Measurements from ENCODE around the gene MAP2.

The MAP2 gene

GRCh38 chr2:209387389-209387788 is 36.5 kb upstream of the MAP2 start:
- no peak overlapping the region for H3K4me3 ChIP-seq (replicated peaks; ENCODE audit: low read depth, low read length)
- TF ChIP-seq CTCF (IDR thresholded peaks at IDR 0.05; ENCODE audit: low read depth, low read length, missing control alignments), result no peak
- no peak for DNase-seq (ENCODE audit: extremely low read depth, low read depth)

GRCh38 chr2:209388446-209389037 is 35.3 kb upstream of the MAP2 start:
- no peak overlapping the region for H3K4me3 ChIP-seq (replicated peaks; ENCODE audit: low read depth, low read length)
- no peak for TF ChIP-seq CTCF (IDR thresholded peaks at IDR 0.05; ENCODE audit: low read depth, low read length, missing control alignments)

GRCh38 chr2:209389171-209389618 is 34.7 kb upstream of the MAP2 start:
- no peak overlapping the region for H3K4me3 ChIP-seq (replicated peaks; ENCODE audit: low read depth, low read length)
- DNase-seq (ENCODE audit: extremely low read depth, low read depth), result no peak
- TF ChIP-seq CTCF (IDR thresholded peaks at IDR 0.05; ENCODE audit: low read depth, low read length, missing control alignments), result no peak

More at GRCh38 chr2:209388446-209389037, 35.3 kb upstream of the MAP2 start:
- DNase-seq (ENCODE audit: extremely low read depth, low read depth), result no peak

GRCh38 chr2:209390839-209391238 is 33.0 kb upstream of the MAP2 start:
- DNase-seq (ENCODE audit: extremely low read depth, low read depth), result no peak
- H3K4me3 ChIP-seq (replicated peaks; ENCODE audit: low read depth, low read length), result no peak overlapping the region
- no peak for TF ChIP-seq CTCF (IDR thresholded peaks at IDR 0.05; ENCODE audit: low read depth, low read length, missing control alignments)

- no peak for TF ChIP-seq CTCF (IDR thresholded peaks at IDR 0.05; ENCODE audit: low read depth, low read length, missing control alignments)
- no peak for DNase-seq (ENCODE audit: extremely low read depth, low read depth)
Measured at GRCh38 chr2:209391776-209392401, 32.0 kb upstream of the MAP2 start.

GRCh38 chr2:209395229-209395628 is 28.6 kb upstream of the MAP2 start:
- TF ChIP-seq CTCF (IDR thresholded peaks at IDR 0.05; ENCODE audit: low read depth, low read length, missing control alignments), result no peak
- no peak overlapping the region for H3K4me3 ChIP-seq (replicated peaks; ENCODE audit: low read depth, low read length)
- DNase-seq (ENCODE audit: extremely low read depth, low read depth), result no peak

More at GRCh38 chr2:209391776-209392401, 32.0 kb upstream of the MAP2 start:
- no peak overlapping the region for H3K4me3 ChIP-seq (replicated peaks; ENCODE audit: low read depth, low read length)
